Neural cell (in vitro differentiated cells): ENCODE data around the gene ROCK1. TPM values are rescaled to one million over a fixed set of nuclear protein-coding genes. Genes with fewer than 3 reads are reported as not detected.

Experiments
- polyA plus RNA-seq: library from polyadenylated mRNA; depleted of rRNA; stranded (reverse); fragments of >200 nt; gene quantifications from 2 replicates; pipeline ENCODE4 v1.2.3, GENCODE V29; 2014
- small RNA-seq, 3 experiments: library from RNA; depleted of rRNA; stranded (forward); fragments of <200 nt; gene quantifications; one replicate each; pipeline ENCODE3, GENCODE V24; 2012

ROCK1 gene
- polyA plus RNA-seq, 1 donor from 2014 or later = 43.0 TPM

Small RNA genes within 50 kb of the gene (small RNA-seq; reads per million reads assigned to genes)
- gene RNU6-120P = 0 reads per million in 3 experiments

Other genes starting within 250 kb of the ROCK1 start
- 23.3 and 24.2 TPM in 2 replicates for gene GREB1L, start 130.4 kb upstream of the ROCK1 start, polyA plus RNA-seq